GM12872 (cell line): ENCODE results near the gene SCN10A.

ENCODE experiments used
- TF ChIP-seq, protein P1 (sequence below): IDR thresholded peaks from 3 replicates; pipeline ENCODE4 v1.5.1; 2011; ENCODE audit warnings: low read depth, mild to moderate bottlenecking, low read length, moderate library complexity; ENCODE audit not compliant: insufficient read depth

Gene SCN10A

DNA sequence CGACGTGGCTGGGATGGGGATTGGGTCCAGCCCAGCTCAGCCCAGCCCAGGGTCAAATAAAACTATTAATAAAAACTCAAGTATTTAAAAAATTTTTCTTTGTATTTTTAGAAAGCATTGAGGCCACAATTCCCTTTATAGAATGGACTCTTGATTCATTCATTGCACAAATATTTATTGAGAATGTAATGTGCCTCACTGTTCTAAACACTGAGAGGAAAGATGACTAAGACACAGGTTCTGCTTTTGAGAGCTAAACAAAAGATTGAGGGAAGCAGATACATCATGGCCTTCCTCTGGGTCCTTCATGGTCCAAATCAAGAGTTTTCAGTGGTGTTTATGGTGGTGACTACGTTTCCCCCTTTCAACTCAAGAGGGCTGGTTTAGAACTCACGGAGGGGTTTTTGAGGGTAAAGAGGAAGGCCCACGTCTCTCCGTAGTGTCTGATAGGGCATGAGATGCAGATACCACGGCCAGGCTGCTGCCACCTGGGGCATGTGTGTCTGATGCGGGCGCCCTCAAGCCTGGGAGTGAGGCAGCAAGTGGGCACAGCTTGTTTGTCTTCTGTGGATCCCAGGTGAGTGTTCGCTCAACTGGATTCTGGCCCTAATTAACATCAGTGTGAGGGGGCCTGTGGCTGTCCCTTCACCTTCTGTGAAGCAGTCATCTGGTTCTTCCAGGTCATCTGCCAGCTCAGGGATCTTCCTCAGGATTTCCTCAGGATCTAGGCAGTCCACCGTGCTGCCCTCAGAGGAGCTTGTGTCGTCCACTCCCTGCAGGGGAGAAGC, 93.0 kb downstream of the SCN10A start:
- TF ChIP-seq, protein P1, sequence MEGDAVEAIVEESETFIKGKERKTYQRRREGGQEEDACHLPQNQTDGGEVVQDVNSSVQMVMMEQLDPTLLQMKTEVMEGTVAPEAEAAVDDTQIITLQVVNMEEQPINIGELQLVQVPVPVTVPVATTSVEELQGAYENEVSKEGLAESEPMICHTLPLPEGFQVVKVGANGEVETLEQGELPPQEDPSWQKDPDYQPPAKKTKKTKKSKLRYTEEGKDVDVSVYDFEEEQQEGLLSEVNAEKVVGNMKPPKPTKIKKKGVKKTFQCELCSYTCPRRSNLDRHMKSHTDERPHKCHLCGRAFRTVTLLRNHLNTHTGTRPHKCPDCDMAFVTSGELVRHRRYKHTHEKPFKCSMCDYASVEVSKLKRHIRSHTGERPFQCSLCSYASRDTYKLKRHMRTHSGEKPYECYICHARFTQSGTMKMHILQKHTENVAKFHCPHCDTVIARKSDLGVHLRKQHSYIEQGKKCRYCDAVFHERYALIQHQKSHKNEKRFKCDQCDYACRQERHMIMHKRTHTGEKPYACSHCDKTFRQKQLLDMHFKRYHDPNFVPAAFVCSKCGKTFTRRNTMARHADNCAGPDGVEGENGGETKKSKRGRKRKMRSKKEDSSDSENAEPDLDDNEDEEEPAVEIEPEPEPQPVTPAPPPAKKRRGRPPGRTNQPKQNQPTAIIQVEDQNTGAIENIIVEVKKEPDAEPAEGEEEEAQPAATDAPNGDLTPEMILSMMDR: no peak

DNA sequence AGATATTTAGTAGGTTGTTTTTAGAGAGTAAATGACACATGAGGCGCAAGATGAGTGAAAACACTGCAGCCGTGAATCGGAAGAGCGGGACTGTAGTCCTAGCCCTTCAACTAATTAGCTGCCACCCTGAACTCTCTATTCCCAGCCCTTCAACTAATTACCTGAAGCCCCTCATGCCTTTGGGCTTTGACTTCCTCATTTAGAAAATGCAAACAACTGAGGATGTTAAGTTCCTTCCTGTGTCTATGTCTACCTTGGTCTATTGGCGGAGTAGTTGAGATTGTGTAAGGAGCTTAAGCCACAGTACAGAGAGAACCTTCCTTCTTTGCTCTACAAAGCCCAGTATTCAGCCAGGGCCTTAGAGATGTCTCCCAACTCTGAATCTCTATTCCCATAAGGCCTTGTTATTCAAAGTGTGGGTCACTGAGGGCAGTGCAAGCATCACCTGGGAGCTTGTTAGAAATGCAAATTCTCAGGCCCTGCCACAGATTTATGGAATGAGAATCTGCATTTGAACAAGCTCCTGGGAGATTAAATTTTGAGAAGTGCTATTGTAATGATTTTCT, 94.7 kb downstream of the SCN10A start:
- TF ChIP-seq, protein P1: no peak

DNA sequence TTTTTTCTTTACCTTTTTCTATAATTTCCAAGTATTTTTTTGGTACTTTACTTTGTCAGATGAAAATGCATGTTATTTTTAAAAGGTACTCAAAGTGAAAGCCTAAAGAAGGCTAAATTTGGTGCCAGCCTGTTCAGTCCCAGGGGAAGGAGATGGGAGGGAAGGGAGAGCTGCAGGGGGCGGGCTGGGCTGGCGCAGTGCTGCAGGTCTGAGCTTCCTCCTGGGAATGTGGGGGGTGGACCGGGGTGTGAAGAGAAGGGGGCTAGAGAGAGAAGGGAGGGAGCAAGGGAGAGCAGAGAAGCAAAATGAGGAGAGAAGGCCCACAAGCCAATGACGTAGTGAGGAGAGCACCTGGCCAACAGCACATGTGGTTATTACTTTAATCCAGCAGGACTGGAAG, 95.6 kb downstream of the SCN10A start:
- TF ChIP-seq, protein P1: no peak

DNA sequence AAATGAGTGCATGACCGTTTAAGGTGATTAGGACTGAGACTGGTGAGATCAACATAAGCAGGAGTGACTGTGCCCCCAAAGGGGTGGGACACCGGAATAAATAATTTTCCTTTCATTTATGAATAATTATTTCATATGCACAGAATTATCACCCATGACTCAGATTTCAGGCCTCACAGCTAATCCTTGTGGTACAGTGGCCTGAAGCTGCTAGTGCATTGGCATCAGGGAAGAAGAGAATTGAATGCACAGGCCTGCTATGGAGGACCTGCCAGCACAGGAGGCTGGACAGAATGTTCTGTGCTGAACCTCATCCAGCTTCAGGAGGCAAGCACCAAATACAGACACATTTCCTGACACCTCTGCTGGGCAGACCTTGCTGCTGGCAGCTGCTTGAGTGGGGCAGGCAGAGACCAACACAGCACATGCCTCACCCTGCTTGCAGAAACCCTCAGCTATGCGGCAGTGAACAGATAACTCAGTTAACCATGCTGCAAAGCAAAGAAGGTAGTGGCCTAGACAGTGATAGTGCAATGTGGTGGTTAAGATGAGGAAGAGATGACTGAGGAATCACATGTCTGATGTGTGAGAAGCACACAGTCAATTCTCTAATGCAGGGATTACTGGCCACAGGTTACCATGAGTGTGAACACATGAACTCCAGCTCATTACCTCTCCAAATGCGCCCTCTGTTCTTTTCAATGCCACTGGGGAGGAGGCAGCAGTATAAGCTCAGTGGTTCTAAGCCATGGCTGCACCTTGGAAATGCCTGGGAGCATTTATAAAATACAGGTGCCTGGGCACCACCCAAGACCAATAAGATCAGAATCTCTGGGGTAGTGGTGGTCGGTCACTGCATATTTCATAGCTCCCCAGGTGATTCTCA, 98.4 kb downstream of the SCN10A start:
- TF ChIP-seq, protein P1: no peak

DNA sequence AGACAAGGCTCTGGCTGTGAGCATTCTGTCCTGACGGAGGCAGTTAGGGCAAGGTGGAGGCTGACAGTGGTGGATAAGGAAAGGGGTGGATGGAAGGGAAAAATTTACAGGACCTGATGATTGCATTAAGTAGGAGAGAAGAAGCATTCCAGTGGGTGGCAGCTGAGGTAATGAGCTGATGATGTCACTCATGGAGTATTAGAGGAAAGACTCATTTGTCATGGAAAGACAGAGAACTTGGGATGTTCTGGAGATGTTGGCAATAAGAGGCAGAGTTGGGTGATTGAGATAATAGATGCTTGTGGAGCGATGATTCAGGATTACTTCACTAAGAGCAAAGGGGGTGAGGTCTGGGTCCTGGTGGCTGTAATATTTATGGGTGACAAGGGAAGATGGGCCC, 102.9 kb downstream of the SCN10A start:
- TF ChIP-seq, protein P1: no peak

DNA sequence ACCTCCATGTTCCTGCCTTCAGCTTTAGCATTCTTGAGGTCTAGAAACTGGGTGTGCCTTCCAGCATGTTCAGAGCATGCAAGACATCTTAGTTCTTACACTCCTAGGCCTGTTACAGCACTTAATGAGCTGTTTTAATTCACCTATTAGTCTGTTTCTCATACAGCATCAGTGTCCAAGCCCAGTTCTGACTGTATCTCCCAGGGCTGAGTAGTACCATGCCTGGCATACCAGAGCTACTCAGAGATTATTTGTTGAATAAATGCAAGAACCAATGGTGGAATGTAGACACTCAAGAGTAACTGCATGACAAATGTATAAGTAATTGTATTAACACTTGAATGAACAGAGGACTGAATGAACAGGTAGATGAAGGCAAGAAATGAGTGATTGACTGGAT, 104.7 kb downstream of the SCN10A start:
- TF ChIP-seq, protein P1: no peak

DNA sequence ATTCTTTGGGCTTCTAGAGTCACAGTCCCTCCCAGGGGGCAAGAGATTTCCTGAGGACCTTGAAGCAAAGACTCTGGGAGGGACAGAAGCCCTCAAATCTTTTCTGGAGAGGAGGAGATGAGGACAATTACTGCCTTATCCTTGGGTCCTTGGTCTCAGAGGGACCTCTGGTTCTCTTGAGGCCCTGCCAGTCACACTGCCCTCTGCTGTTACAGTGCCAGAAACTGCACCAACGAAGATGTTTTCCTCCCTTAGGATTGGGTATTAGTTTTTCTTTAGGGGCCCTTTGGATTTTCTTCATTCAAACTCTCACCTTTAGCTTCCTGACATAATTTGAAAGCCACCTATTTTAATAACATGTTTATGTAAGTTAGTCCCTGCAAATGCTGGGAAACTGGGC, 108.3 kb downstream of the SCN10A start:
- TF ChIP-seq, protein P1: peak; percentile 56
